ENCODE results near the gene SEMA5A. TPM values are rescaled to one million over a fixed set of nuclear protein-coding genes. Genes with fewer than 3 reads are reported as not detected.

SEMA5A gene
- total RNA-seq, 1 experiment from 2014 or later: 0.15 TPM

DNA sequence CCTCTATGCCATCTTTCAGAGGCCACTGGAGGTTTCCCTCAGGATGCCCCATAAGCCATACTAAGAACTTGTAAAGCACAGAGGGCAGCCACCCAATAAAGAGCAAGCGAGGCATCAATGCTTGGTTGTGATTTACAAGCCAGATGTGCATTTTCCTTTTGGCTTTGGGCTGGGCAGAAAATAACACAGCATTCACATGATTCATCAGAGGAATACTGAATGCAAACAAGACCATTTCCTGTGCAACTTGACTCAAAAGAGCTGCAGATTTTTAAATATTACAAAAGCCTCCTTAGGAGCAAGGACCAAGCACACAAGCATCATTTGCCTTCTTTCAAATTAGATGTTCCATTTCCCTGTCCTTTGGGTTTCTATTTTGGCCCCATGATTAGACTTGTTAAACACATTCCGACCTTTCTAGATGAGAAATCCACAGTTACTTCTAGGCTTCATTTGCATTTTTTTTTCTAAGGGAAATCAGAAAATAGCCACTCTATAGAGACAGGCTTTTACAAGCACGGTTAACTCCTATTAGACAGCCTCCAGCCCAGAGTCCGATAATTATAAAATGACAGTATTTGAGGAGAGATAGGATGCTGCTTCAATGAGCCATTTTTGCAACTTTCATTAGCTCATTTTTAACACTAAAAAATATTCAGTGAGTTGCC lies 207.8 kb downstream of the SEMA5A start:
- TF ChIP-seq, protein P1, sequence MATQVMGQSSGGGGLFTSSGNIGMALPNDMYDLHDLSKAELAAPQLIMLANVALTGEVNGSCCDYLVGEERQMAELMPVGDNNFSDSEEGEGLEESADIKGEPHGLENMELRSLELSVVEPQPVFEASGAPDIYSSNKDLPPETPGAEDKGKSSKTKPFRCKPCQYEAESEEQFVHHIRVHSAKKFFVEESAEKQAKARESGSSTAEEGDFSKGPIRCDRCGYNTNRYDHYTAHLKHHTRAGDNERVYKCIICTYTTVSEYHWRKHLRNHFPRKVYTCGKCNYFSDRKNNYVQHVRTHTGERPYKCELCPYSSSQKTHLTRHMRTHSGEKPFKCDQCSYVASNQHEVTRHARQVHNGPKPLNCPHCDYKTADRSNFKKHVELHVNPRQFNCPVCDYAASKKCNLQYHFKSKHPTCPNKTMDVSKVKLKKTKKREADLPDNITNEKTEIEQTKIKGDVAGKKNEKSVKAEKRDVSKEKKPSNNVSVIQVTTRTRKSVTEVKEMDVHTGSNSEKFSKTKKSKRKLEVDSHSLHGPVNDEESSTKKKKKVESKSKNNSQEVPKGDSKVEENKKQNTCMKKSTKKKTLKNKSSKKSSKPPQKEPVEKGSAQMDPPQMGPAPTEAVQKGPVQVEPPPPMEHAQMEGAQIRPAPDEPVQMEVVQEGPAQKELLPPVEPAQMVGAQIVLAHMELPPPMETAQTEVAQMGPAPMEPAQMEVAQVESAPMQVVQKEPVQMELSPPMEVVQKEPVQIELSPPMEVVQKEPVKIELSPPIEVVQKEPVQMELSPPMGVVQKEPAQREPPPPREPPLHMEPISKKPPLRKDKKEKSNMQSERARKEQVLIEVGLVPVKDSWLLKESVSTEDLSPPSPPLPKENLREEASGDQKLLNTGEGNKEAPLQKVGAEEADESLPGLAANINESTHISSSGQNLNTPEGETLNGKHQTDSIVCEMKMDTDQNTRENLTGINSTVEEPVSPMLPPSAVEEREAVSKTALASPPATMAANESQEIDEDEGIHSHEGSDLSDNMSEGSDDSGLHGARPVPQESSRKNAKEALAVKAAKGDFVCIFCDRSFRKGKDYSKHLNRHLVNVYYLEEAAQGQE (IDR thresholded peaks at IDR 0.05; ENCODE audit: insufficient read depth in 1 of 2, low read depth in 2 of 2, low read length in 1 of 2): no peak
- TF ChIP-seq, protein P2, sequence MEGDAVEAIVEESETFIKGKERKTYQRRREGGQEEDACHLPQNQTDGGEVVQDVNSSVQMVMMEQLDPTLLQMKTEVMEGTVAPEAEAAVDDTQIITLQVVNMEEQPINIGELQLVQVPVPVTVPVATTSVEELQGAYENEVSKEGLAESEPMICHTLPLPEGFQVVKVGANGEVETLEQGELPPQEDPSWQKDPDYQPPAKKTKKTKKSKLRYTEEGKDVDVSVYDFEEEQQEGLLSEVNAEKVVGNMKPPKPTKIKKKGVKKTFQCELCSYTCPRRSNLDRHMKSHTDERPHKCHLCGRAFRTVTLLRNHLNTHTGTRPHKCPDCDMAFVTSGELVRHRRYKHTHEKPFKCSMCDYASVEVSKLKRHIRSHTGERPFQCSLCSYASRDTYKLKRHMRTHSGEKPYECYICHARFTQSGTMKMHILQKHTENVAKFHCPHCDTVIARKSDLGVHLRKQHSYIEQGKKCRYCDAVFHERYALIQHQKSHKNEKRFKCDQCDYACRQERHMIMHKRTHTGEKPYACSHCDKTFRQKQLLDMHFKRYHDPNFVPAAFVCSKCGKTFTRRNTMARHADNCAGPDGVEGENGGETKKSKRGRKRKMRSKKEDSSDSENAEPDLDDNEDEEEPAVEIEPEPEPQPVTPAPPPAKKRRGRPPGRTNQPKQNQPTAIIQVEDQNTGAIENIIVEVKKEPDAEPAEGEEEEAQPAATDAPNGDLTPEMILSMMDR (IDR thresholded peaks at IDR 0.05): no peak
- TF ChIP-seq TCF7L2 (IDR thresholded peaks at IDR 0.05; ENCODE audit: low read depth, low read length) (no peak), POLR2AphosphoS5 (IDR thresholded peaks at IDR 0.05; ENCODE audit: low read depth, low read length) (no peak), SIN3A (IDR thresholded peaks at IDR 0.05; ENCODE audit: borderline replicate concordance, insufficient read depth, low read depth, low read length) (no peak)

DNA sequence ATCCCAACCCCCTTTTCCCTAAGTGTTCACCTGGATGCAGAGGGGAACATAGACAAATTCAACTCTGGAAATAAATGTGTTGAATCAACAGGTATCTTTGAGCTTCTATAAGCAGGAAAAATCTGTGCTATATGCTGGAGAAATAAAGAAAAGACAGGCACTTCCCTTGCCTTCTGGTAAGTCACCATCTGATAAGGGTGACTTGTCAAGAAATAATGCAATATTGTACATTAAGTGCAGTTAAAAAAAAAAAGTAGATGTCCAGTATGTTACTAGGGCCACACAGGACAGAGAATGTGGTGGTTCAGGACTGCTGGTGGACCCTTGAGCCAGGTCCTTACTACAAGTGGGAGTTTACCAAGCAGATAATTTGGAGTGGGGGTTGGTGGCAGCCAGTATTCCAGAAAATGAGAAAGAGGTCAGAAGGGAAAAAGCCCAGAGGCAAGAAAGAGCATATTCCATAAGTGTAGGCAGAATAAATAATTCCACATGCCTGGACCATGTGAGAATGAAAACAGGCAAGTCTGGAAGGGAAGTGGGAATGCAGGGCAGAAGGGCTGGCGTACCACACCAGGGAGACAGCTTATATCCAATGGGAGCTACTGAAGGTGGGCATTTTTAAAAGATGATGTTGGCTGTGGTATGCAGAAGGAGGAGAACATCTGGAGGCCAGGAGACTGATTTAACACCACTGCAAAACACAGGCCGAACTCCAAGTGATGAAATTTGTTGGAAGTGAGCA lies 209.9 kb downstream of the SEMA5A start:
- no TSS peak for BruUV-seq (replicated peaks)
- DNase-seq (ENCODE audit: low read depth, low spot score) (no peak), ATAC-seq (no peak)
- Histone ChIP-seq H3K9me3 (ENCODE audit: control insufficient read depth, insufficient read depth, low read depth, low read length) (no peaks in the 10 kb centered on the region), H3K27me3 (ENCODE audit: control insufficient read depth, insufficient read depth, low read length) (no peaks in the 10 kb centered on the region), H3K36me3 (ENCODE audit: control insufficient read depth, insufficient read depth, low read length) (no peaks in the 10 kb centered on the region), H3K4me1 (ENCODE audit: control insufficient read depth, insufficient read depth, low read length) (no peaks in the 10 kb centered on the region), H3K27ac (ENCODE audit: low read length) (no peak overlapping the region), H3K4me3 (ENCODE audit: low read depth in 2 of 2, low read length in 2 of 2) (no peak overlapping the region)
- ChIA-PET CTCF (no interaction called here), POLR2A (no interaction called here)
- TF ChIP-seq POLR2AphosphoS5 (IDR thresholded peaks at IDR 0.05; ENCODE audit: low read depth, low read length): no peak
- TF ChIP-seq, protein P2 (IDR thresholded peaks at IDR 0.05): no peak
- TF ChIP-seq, protein P1 (IDR thresholded peaks at IDR 0.05; ENCODE audit: insufficient read depth in 1 of 2, low read depth in 2 of 2, low read length in 1 of 2): no peak
- no peak for TF ChIP-seq TCF7L2 (IDR thresholded peaks at IDR 0.05; ENCODE audit: low read depth, low read length)
- intact Hi-C loops (cut with micrococcal nuclease; ENCODE audit: unreplicated experiment): no loop called here
- in situ Hi-C loops (cut with HindIII; ENCODE audit: low pct_unique_long_range_greater_than_20kb, low sequenced_read_pairs): no loop called here

More for the DNA sequence above, 207.8 kb downstream of the SEMA5A start:
- H3K4me1 ChIP-seq (ENCODE audit: control insufficient read depth, insufficient read depth, low read length): no peaks in the 10 kb centered on the region
- ATAC-seq: no peak
- intact Hi-C loops (cut with micrococcal nuclease; ENCODE audit: unreplicated experiment): no loop called here
- H3K36me3 ChIP-seq (ENCODE audit: control insufficient read depth, insufficient read depth, low read length): no peaks in the 10 kb centered on the region
- DNase-seq (ENCODE audit: low read depth, low spot score): no peak
- H3K27me3 ChIP-seq (ENCODE audit: control insufficient read depth, insufficient read depth, low read length): no peaks in the 10 kb centered on the region
- CTCF ChIA-PET: no interaction called here
- in situ Hi-C loops (cut with HindIII; ENCODE audit: low pct_unique_long_range_greater_than_20kb, low sequenced_read_pairs): no loop called here
- H3K4me3 ChIP-seq (ENCODE audit: low read depth in 2 of 2, low read length in 2 of 2): no peak overlapping the region
- POLR2A ChIA-PET: no interaction called here
- H3K9me3 ChIP-seq (ENCODE audit: control insufficient read depth, insufficient read depth, low read depth, low read length): no peaks in the 10 kb centered on the region
- BruUV-seq (replicated peaks): no TSS peak
- no peak overlapping the region for H3K27ac ChIP-seq (ENCODE audit: low read length)
